Upper lobe of left lung (tissue), 4 donors: ENCODE results near the gene NR2F6.

Experiments used
- EP300 ChIP-seq, 4 donors: sonication (generic); formaldehyde crosslinking; IDR thresholded peaks; one replicate each; pipeline ENCODE4 v1.5.1; 2017; ENCODE audit warnings: antibody characterized with exemption in 4 of 4, control low read depth in 2 of 4
- POLR2A ChIP-seq, 4 donors: fragments of 450-650 bp; IDR thresholded peaks; one replicate each; pipeline ENCODE4 v1.5.1; 2016 to 2017; ENCODE audit warnings: antibody characterized with exemption in 4 of 4, mild to moderate bottlenecking in 2 of 4
- POLR2AphosphoS5 ChIP-seq, 2 donors: sonication (generic); formaldehyde crosslinking; IDR thresholded peaks; one replicate each; pipeline ENCODE4 v1.5.1; 2017; ENCODE audit warnings: antibody characterized with exemption in 2 of 2
- TF ChIP-seq, protein P1 (sequence below), 6 experiments: fragments of 450-650 bp in 4 of 6; fragments of 200-600 bp in 2 of 6; sonication (generic) in 2 of 6; IDR thresholded peaks; one replicate each; pipeline ENCODE4 v1.5.1; 2016 to 2019; ENCODE audit warnings: antibody characterized with exemption in 6 of 6

DNA sequence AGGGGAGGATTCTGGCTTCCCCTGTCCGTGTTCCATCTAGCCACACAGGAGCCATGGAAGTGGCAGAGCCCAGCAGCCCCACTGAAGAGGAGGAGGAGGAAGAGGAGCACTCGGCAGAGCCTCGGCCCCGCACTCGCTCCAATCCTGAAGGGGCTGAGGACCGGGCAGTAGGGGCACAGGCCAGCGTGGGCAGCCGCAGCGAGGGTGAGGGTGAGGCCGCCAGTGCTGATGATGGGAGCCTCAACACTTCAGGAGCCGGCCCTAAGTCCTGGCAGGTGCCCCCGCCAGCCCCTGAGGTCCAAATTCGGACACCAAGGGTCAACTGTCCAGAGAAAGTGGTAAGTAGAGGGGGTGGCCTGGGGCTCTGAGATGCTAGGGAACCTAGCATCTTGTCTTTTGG lies 23.0 kb upstream of the NR2F6 start:
- TF ChIP-seq, protein P1, sequence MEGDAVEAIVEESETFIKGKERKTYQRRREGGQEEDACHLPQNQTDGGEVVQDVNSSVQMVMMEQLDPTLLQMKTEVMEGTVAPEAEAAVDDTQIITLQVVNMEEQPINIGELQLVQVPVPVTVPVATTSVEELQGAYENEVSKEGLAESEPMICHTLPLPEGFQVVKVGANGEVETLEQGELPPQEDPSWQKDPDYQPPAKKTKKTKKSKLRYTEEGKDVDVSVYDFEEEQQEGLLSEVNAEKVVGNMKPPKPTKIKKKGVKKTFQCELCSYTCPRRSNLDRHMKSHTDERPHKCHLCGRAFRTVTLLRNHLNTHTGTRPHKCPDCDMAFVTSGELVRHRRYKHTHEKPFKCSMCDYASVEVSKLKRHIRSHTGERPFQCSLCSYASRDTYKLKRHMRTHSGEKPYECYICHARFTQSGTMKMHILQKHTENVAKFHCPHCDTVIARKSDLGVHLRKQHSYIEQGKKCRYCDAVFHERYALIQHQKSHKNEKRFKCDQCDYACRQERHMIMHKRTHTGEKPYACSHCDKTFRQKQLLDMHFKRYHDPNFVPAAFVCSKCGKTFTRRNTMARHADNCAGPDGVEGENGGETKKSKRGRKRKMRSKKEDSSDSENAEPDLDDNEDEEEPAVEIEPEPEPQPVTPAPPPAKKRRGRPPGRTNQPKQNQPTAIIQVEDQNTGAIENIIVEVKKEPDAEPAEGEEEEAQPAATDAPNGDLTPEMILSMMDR (IDR thresholded peaks at IDR 0.05): no peak
- TF ChIP-seq POLR2A (IDR thresholded peaks at IDR 0.05) (no peak), POLR2AphosphoS5 (IDR thresholded peaks at IDR 0.05) (no peak), EP300 (IDR thresholded peaks at IDR 0.05) (no peak)
